ENCODE data around the gene LSAMP.

The LSAMP gene

GRCh38 chr3:116265320-116265695, 180.0 kb downstream of the LSAMP start:
- TF ChIP-seq CTCF (IDR thresholded peaks at IDR 0.05), result no peak

- TF ChIP-seq CTCF (IDR thresholded peaks at IDR 0.05), result no peak
Observed at GRCh38 chr3:116264546-116265319, 180.6 kb downstream of the LSAMP start.

GRCh38 chr3:116263842-116264545, 181.3 kb downstream of the LSAMP start:
- no peak for TF ChIP-seq CTCF (IDR thresholded peaks at IDR 0.05)

GRCh38 chr3:116260491-116260890, 184.8 kb downstream of the LSAMP start:
- no peak for TF ChIP-seq CTCF (IDR thresholded peaks at IDR 0.05)

GRCh38 chr3:116259984-116260383, 185.3 kb downstream of the LSAMP start:
- TF ChIP-seq CTCF (IDR thresholded peaks at IDR 0.05), result no peak

GRCh38 chr3:116256843-116257485, 188.3 kb downstream of the LSAMP start:
- TF ChIP-seq CTCF (IDR thresholded peaks at IDR 0.05), result no peak

- TF ChIP-seq CTCF (IDR thresholded peaks at IDR 0.05), result no peak
Observed at GRCh38 chr3:116254541-116254940, 190.7 kb downstream of the LSAMP start.

All from LNCAP (cell line).